ENCODE results near the gene AP3S2.

The AP3S2 gene

GRCh38 chr15:89830639-89831038 lies 63.2 kb downstream of the AP3S2 start:
- DNase-seq: no peak

- no peak for DNase-seq
These were observed 64.0 kb downstream of the AP3S2 start for GRCh38 chr15:89829616-89830440.

- no peak for DNase-seq
These were observed 64.6 kb downstream of the AP3S2 start for GRCh38 chr15:89829161-89829560.

DNA sequence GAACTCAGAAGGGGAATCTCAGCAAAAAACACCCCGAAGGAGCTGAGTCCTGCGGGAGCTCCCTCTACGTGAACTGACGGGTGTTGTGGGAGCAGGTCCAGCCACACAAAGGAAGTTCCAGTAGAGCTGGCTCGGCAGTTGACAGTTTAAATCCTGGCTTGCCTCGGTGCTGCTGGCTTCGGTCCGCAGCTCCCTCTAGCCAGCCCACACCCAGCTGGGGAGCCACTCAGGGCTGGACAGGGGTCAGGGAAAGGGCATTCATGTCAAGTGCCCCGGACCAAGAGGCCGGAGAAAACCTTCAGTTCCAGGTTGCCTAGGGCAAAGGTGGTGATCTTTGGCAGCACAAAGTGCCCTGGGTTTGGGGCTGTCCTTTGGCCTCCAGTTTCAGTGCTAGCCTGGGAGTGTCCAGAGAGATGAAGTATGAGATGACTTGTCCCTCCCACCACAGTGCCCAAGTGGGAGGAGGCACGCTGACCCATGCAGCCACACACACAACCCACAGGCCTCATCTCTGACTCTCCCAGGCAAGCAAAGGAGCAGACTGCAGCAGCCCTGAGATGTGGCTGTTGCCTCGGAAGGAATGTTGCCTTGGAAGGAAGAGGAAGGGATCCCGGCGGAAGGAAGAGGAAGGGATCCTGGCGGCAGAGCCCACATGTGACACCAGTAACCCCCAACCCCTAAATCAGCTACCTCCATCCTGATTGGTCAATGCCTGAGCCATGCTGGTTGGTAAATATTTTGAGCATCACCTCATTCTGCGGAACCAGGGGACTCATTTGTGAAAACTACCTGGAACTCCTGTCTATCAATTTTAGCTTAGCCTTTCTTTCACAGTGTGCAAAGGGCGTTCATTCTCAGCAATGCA lies 65.3 kb downstream of the AP3S2 start:
- no peak for DNase-seq

DNA sequence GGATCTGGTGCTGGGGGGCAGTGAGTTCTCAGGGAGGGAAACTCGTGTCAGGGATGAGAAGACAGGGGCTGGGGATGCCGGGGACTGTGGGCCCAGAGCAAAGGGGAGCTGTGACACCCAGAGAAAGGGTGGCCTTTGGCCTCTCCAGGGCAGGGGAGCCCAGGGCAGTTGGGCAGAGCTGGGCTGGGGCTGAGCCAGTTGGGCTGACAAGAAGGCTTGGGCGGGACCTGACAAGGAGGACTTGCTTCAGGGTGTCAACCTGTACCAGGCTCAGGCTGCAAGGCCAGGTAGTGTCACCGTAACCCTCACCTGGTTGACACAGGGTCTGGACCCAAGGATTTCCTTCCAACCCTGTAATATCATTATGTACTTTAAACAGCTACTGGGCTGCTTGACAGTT lies 66.0 kb downstream of the AP3S2 start:
- DNase-seq: no peak

DNA sequence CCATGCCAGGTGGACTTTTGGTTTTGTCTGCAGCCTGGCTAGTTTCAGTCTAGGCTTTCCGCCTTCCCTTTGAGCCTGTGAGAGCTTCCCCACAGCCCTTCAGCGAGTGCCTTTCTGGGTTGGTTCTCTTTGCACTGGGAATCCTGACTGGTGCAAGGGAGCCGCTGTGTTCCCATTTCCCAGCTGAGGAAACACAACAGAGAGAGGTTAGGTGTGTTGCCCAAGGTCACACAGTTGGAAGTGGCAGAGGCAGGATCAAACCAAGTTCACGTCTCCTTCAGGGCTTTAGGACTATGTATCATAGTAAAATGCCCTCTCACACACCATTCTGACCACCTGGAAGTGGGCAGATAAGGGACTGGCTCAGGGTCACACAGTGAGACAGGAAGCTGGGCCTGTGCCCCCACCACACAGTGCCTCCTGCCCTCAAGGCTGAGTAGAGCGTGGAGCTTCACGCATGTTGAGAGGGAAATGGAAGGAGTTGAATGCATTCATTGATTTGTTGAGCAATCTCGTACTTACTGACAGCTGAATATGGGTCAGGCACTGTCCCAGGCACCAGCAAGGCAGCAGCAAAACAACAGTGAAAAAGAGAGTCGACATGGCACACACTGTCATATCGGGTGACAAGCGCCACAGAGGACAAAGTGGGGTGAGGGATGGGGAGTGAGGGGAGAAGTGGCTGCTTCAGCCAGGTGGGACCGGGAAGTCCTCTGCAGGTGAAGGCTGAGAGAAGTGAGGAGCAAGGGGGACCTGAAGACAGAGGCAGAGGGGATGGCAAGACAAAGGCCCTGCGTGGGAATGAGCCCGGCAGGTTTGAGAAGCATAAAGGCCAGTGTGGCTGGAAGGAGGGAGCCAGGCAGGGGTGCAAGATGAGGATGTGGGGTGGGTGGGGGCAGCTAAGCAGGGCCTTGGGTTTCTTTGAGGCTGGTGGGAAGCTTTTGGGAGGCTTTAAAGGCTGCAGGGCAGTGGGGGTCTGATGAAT lies 66.8 kb downstream of the AP3S2 start:
- no peak for DNase-seq

DNA sequence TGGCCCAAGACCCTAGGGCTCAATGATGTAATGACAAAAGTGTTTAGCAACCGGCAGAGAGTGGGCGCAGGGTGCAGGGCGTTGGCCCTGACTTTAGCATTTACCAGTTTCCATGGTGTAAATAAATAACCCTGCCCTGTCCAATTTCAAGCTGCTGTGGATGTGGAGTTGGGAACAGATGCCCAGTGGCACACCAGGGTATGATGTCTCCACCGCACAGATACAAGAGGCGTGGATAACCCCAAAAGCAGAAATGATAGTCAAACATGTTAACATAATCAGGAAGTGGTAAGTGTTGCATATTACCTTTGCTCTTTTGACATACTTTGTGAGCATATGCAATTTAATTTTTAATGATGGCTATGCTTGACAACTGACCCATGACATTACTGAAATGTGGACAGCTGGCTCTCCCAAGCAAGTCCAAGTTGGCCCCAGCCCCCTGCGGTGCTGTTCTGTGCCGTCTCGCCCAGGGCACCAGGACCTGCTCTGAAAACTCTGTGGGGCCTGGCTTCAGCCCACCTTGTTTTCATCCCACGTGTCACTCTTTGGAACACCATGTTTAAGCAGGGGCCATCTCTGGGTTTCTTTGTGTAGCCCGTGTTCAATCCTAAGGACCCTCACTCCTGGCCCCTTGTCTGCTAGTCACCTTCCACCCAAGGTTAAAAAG lies 68.4 kb downstream of the AP3S2 start:
- DNase-seq: peak; percentile 84

GRCh38 chr15:89824607-89824867 lies 69.3 kb downstream of the AP3S2 start:
- no peak for DNase-seq

- no peak for DNase-seq
These were observed 69.8 kb downstream of the AP3S2 start for GRCh38 chr15:89823836-89824606.

GRCh38 chr15:89822951-89823711 lies 70.7 kb downstream of the AP3S2 start:
- no peak for DNase-seq

GRCh38 chr15:89822611-89822950 lies 71.2 kb downstream of the AP3S2 start:
- no peak for DNase-seq

DNA sequence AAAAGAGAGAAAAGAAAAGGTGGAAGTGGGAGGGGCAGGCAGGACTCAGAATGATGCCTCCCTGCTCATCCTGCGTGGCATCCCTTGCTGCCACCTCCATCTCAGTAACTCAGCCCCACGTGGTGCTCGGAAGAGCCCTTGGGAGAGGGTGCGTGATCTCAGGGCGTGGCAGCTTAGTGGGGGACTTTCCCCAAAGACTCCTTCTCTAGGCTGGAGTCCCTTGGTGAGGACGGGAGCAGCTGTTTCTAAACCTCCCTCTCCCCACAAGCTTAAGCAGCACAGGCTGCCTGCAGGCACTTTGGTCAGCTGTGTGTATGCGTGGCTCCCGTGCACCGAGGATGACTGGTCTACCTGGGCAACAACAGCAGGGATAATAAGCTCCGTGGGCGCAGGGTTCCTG lies 71.8 kb downstream of the AP3S2 start:
- DNase-seq: no peak

DNA sequence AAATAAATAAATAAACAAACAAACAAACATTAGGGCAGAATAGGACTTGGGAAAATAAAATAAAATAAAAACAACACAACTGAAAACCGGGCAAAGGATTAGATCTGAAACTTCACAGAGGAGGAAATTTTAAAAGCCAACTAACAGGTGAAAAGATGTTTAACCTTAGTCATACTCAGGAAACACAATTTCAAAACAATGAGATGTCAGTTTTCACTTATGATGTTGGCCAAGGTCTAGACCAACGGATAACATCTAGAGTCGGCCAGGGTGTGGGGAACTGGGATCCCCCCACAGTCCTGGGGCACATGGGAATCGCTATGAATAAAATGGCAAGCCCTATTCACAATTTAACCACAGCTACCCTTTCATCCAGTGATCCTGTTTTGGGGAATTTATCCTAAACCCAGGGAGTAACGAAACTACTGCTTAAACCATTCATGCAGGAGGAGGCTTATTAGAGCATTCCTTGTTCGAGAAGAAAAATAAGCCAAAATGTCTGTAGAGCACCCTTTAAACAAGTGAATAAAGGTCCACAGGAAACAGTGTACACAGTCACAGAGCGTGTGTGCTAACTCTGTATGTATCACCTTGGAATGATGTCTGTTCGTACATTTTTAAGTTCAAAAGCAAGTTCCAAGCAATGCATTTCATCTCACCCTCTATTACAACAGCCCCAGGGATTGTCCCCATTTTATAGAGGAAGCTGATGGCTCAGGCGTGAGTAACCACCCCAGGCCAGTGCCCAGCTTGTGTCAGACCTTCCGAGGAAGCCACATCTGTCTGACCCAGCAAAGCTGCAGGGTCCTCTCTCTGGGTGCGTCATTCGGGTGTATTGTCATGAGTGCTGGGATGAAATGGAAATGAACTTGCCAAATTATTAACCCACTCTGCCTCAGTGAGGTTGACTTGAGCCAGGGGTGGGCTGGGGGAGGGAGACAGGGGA lies 72.9 kb downstream of the AP3S2 start:
- DNase-seq: peak; percentile 64

GRCh38 chr15:89818287-89818686 lies 75.5 kb downstream of the AP3S2 start:
- no peak for DNase-seq

GRCh38 chr15:89817701-89818280 lies 76.0 kb downstream of the AP3S2 start:
- no peak for DNase-seq

GRCh38 chr15:89815769-89816168 lies 78.0 kb downstream of the AP3S2 start:
- DNase-seq: no peak

- peak; percentile 13 for DNase-seq
These were observed 79.6 kb downstream of the AP3S2 start for GRCh38 chr15:89814112-89814742.

DNA sequence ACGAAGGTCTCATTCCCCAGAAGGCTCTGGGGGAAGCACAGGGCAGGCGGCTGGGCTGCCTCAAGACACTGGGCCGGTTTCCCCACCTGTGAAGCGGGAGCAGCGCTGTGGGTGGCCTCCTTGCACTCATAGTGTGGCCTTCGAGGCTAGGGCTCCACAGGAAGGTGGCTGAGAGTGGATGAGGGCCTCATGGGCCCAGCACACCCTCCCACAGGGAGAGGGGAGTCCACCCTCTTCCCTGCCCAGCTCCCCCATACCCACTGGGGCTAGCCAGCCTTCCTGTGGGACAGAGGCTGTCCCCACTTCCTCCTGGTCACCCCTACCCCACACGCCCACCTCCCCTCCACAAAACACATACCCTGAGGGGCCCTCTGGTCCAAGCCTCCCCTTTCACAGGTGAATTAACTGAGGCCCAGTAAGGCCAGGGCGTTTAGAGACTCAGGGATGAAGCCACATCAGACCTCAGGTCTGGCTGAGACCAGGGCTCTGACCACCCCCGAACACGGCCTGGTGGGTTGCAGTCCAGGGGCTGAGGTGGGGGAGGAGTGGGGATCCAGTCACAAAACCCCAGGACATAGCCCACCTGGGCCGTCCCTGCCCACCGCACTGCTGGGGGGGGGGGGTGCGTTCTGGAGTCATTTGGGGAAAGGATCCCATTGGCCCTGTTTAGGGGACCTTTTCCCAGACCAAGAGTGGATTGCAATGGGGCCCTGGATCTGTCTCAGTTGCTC lies 80.2 kb downstream of the AP3S2 start:
- DNase-seq: no peak

Data from GF-D8 (cell line).